ENCODE measurements around the gene LAP3.

- TF ChIP-seq CTCF (IDR thresholded peaks at IDR 0.05) (no peak), POLR2A (IDR thresholded peaks at IDR 0.05) (no peak)
These were observed 46.5 kb downstream of the LAP3 start for GRCh38 chr4:17623451-17624001.

All from heart left ventricle (tissue), 13 donors.